Endothelial cell of umbilical vein (primary cell): ENCODE data around the gene C1orf53.
"Not testable (repeated sequence)": the region's sequence is repeated elsewhere in the genome, so short reads cannot be mapped to it uniquely, and the experiment has no call there.

Source experiments
- CTCF ChIP-seq, 2 donors: IDR thresholded peaks; 1 replicate in 1 of 2; 2 replicates in 1 of 2; pipeline ENCODE4 v1.5.1; 2011; ENCODE audit warnings: low read length in 2 of 2, mild to moderate bottlenecking in 2 of 2, moderate library complexity in 2 of 2, control low read depth in 1 of 2, inconsistent platforms in 1 of 2, low read depth in 1 of 2; ENCODE audit not compliant: insufficient read depth in 1 of 2; ENCODE audit errors: extremely low read depth in 1 of 2
- FOS ChIP-seq: IDR thresholded peaks from 2 replicates; pipeline ENCODE4 v1.6.1; 2011; ENCODE audit warnings: mild to moderate bottlenecking, low read length, moderate library complexity, borderline replicate concordance; ENCODE audit not compliant: insufficient read depth
- POLR2A ChIP-seq: IDR thresholded peaks from 2 replicates; pipeline ENCODE4 v1.6.1; 2012; ENCODE audit warnings: low read depth, mild to moderate bottlenecking, control low read depth, low read length
- POLR2AphosphoS5 ChIP-seq: IDR thresholded peaks from 2 replicates; pipeline ENCODE4 v1.6.1; 2012; ENCODE audit warnings: low read depth, mild to moderate bottlenecking, control low read depth, low read length, moderate library complexity; ENCODE audit not compliant: insufficient read depth

- not testable (repeated sequence) for TF ChIP-seq CTCF (IDR thresholded peaks at IDR 0.05; ENCODE audit: extremely low read depth in 1 of 2, insufficient read depth in 1 of 2, low read depth in 1 of 2, low read length in 2 of 2); POLR2AphosphoS5; POLR2A; FOS
Measured at GRCh38 chr1:197882241-197882640, 20.2 kb upstream of the C1orf53 start.
